ENCODE data around the gene AICDA. TPM values are rescaled to one million over a fixed set of nuclear protein-coding genes. Genes with fewer than 3 reads are reported as not detected.

The AICDA gene
- polyA plus RNA-seq, 1 donor (not counting 4 experiments of a cell fraction or from before 2014, with no cell fraction given) = not detected

DNA sequence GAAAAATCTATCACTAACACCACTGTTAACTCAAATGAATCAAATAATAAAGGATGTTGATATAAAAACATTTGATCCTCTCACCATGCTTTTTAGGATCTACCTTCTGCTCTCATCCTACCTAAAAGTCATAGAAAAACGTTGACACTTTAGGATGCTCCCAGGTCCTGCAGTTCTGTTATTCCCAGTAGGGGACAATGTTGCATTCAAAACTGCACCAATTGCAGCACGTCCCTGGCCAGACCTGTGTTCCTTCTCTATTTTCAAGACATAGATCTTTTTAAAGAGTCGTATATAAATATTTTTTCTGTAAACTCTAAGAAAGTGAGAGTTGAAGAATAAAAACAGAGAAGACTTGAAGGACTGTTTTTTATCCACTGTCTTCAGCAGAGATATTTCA lies 8.8 kb downstream of the AICDA start:
- Histone ChIP-seq H3K4me1 (ENCODE audit: control insufficient read depth, extremely low read depth, insufficient read depth, low read length) (no peaks in the 10 kb centered on the region), H3K27ac (ENCODE audit: control insufficient read depth, insufficient read depth, low read length) (no peak overlapping the region), H2AFZ (ENCODE audit: control insufficient read depth, low read length) (no peak overlapping the region), H4K20me1 (ENCODE audit: control insufficient read depth, extremely low read depth, insufficient read depth, low read length) (no peaks in the 10 kb centered on the region), H3K4me2 (ENCODE audit: control insufficient read depth, extremely low read depth, insufficient read depth, low read depth, low read length) (no peak overlapping the region), H3K36me3 (ENCODE audit: control insufficient read depth in 2 of 2, extremely low read depth in 1 of 2, insufficient read depth in 2 of 2, low read length in 2 of 2) (no peaks in the 10 kb centered on the region), H3K79me2 (ENCODE audit: control insufficient read depth, insufficient read depth, low read length) (no peaks in the 10 kb centered on the region), H3K9me3 (ENCODE audit: control insufficient read depth, low read depth, low read length) (no peaks in the 10 kb centered on the region), H3K9ac (ENCODE audit: control insufficient read depth, extremely low read depth, insufficient read depth, low read length) (no peak overlapping the region), H3K27me3 (ENCODE audit: control insufficient read depth, extremely low read depth, insufficient read depth, low read length) (no peaks in the 10 kb centered on the region), H3K4me3 (ENCODE audit: control insufficient read depth in 2 of 3, extremely low read depth in 1 of 3, insufficient read depth in 2 of 3, low read depth in 1 of 3, low read length in 3 of 3) (no peak overlapping the region), H3K9me1 (ENCODE audit: control insufficient read depth, extremely low read depth, insufficient read depth, low read length) (no peaks in the 10 kb centered on the region)
- DNase-seq (ENCODE audit: low read depth, low spot score) = no peak
- TF ChIP-seq, protein P1, sequence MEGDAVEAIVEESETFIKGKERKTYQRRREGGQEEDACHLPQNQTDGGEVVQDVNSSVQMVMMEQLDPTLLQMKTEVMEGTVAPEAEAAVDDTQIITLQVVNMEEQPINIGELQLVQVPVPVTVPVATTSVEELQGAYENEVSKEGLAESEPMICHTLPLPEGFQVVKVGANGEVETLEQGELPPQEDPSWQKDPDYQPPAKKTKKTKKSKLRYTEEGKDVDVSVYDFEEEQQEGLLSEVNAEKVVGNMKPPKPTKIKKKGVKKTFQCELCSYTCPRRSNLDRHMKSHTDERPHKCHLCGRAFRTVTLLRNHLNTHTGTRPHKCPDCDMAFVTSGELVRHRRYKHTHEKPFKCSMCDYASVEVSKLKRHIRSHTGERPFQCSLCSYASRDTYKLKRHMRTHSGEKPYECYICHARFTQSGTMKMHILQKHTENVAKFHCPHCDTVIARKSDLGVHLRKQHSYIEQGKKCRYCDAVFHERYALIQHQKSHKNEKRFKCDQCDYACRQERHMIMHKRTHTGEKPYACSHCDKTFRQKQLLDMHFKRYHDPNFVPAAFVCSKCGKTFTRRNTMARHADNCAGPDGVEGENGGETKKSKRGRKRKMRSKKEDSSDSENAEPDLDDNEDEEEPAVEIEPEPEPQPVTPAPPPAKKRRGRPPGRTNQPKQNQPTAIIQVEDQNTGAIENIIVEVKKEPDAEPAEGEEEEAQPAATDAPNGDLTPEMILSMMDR (optimal IDR thresholded peaks at IDR 0.05 in 1 of 3, IDR thresholded peaks at IDR 0.05 in 1 of 3, conservative IDR thresholded peaks at IDR 0.05 in 1 of 3; ENCODE audit: extremely low read depth in 1 of 3, insufficient read depth in 2 of 3, low read length in 3 of 3) = peak in 2 of 3 experiments; percentile 20 to 38
- TF ChIP-seq EZH2 (IDR thresholded peaks at IDR 0.05; ENCODE audit: low read length) = no peak
- no peak for FAIRE-seq
- dilution Hi-C loops (cut with MboI; ENCODE audit: extremely low pct_ligation_motif_present, low sequenced_read_pairs) = no loop called here

DNA sequence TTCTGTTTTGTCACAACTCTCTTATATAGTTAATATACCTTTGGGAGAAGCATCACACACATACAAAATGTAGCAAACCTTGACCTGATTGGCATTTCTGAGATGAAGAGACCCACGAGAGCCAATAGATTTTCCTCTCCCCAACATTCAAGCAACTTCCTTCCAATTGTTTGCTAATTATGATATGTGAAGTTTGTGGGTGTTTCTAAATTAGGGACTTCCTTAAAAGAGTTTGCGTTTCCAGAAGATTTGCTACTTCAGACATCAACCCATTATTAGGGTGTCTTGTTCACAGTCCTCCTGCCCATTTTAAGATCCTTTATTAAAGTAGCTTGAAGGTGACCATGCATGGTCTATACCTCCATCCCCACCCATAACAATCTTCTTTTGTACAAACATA lies 9.4 kb downstream of the AICDA start:
- no peaks in the 10 kb centered on the region for H3K79me2 ChIP-seq (ENCODE audit: control insufficient read depth, insufficient read depth, low read length)
- H3K36me3 ChIP-seq (ENCODE audit: control insufficient read depth in 2 of 2, extremely low read depth in 1 of 2, insufficient read depth in 2 of 2, low read length in 2 of 2) = no peaks in the 10 kb centered on the region
- no peak overlapping the region for H3K4me3 ChIP-seq (ENCODE audit: control insufficient read depth in 2 of 3, extremely low read depth in 1 of 3, insufficient read depth in 2 of 3, low read depth in 1 of 3, low read length in 3 of 3)
- no peaks in the 10 kb centered on the region for H4K20me1 ChIP-seq (ENCODE audit: control insufficient read depth, extremely low read depth, insufficient read depth, low read length)
- H3K4me1 ChIP-seq (ENCODE audit: control insufficient read depth, extremely low read depth, insufficient read depth, low read length) = no peaks in the 10 kb centered on the region
- no peaks in the 10 kb centered on the region for H3K9me1 ChIP-seq (ENCODE audit: control insufficient read depth, extremely low read depth, insufficient read depth, low read length)
- no peak overlapping the region for H2AFZ ChIP-seq (ENCODE audit: control insufficient read depth, low read length)
- no peaks in the 10 kb centered on the region for H3K27me3 ChIP-seq (ENCODE audit: control insufficient read depth, extremely low read depth, insufficient read depth, low read length)
- TF ChIP-seq EZH2 (IDR thresholded peaks at IDR 0.05; ENCODE audit: low read length) = no peak
- TF ChIP-seq, protein P1 (optimal IDR thresholded peaks at IDR 0.05 in 1 of 3, IDR thresholded peaks at IDR 0.05 in 1 of 3, conservative IDR thresholded peaks at IDR 0.05 in 1 of 3; ENCODE audit: extremely low read depth in 1 of 3, insufficient read depth in 2 of 3, low read length in 3 of 3) = no peak
- FAIRE-seq (no peak), DNase-seq (ENCODE audit: low read depth, low spot score) (no peak)
- dilution Hi-C loops (cut with MboI; ENCODE audit: extremely low pct_ligation_motif_present, low sequenced_read_pairs) = no loop called here
- H3K4me2 ChIP-seq (ENCODE audit: control insufficient read depth, extremely low read depth, insufficient read depth, low read depth, low read length) = no peak overlapping the region
- no peak overlapping the region for H3K9ac ChIP-seq (ENCODE audit: control insufficient read depth, extremely low read depth, insufficient read depth, low read length)
- no peak overlapping the region for H3K27ac ChIP-seq (ENCODE audit: control insufficient read depth, insufficient read depth, low read length)
- H3K9me3 ChIP-seq (ENCODE audit: control insufficient read depth, low read depth, low read length) = no peaks in the 10 kb centered on the region

All from keratinocyte (primary cell).